GM21528 (cell line): ENCODE data around the gene ZACN.

Experiments used
- ATAC-seq: cut with Tn5 transposase; IDR thresholded peaks from one replicate; pipeline ENCODE4 v1.9.1; 2021; ENCODE audit warnings: mild to moderate bottlenecking, moderate library complexity; ENCODE audit not compliant: unreplicated experiment, low FRiP score

The ZACN gene

GRCh38 chr17:76080768-76081287, 1.8 kb downstream of the ZACN start:
- no peak for ATAC-seq

DNA sequence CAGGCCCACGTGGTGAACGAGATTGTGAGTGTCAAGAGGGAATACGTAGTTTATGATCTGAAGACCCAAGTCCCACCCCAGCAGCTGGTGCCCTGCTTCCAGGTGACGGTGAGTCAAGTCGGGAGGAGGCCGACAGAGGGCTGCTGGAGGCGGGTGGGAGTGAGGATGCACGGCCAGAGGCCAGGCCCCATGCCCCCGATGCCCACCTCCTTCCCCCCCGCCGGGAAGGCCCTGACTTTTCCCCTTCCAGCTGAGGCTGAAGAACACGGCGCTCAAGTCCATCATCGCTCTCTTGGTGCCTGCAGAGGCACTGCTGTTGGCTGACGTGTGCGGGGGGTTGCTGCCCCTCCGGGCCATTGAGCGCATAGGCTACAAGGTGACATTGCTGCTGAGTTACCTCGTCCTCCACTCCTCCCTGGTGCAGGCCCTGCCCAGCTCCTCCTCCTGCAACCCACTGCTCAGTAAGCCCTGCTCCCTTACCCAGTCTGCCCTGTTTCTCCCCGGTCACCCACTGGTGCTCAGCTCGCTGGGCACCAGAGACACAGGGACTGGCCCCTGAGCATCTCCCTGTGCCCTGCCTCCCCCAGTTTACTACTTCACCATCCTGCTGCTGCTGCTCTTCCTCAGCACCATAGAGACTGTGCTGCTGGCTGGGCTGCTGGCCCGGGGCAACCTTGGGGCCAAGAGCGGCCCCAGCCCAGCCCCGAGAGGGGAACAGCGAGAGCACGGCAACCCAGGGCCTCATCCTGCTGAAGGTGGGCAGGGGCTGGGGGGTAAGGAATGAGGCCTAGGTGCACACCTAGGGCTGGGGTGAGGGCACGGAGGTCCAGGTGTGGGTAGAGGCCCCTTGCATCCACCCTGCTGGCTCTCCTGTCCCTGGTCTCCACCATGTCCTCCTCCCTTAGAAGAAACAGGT, 2.6 kb downstream of the ZACN start:
- ATAC-seq: no peak

DNA sequence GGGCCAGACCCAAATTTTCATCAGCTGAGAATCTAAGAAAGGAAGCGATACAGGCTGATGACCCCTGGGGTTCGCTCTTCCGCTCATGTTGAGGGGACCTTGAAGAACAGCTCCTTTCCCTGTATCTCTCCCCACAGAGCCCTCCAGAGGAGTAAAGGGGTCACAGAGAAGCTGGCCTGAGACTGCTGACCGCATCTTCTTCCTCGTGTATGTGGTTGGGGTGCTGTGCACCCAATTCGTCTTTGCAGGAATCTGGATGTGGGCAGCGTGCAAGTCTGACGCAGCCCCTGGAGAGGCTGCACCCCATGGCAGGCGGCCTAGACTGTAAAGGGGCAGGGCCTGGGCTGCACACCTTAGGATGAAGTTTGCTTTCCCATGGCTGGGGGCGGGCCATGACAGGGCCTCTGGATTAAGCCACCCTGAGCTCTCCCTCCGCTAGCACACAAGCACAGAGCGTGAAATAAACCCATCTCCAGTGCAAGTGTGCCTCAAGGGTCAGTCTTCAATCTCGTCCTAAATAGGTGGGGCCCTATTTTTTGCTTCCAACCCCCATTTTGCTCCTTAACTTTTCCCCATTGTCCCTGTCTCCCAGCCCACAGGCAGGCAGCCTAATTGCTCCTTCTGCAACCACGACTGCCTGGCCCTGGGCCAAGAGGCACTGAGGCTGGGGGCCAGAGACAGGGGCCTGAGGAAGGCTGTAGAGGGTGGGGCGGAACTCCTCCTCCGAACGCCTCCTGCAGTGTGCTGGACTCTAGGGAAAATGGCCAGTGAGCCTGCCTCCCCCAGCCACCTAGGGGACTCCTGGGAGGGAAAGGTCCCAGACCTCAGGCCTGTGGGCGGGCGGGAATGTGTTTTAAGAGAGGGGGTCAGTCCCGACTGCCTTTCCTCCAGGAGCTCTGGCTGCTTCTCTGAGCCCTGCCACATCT, 3.6 kb downstream of the ZACN start:
- ATAC-seq: no peak

GRCh38 chr17:76083536-76084182, 4.7 kb downstream of the ZACN start:
- no peak for ATAC-seq

DNA sequence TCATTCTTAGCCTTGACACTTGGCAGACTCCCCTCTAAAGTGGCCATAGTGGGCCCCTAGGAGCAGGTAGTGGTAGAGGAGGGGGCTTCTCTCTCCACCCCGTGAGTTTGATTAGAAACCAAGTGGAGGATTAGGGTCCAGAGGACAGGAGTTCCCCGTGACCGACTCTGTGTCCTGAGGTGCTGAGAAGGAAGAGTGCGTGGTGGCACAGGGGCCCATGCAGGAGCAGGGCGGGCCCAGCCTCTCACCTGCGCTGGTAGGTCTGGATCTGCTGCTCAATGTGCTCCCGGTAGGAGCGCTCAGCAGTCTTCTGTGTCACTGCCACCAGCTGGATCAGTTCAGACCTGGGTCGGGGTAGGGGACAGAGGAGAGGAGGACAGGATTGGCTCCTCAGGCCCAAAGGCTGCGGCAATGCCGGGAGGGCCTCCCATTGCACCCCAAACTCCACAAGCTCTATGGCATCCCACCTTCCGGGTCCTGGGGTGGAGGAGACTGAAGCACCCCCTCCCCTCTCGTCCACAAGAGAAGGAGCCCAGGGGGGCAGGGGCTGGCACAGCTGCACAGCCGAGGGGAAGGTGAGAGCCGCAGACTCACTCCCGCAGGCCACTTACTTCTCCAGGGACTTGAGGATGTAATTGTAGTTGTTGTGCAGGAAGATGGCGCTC, 6.2 kb downstream of the ZACN start:
- no peak for ATAC-seq

- no peak for ATAC-seq
Observed at GRCh38 chr17:76085731-76086366, 6.9 kb downstream of the ZACN start.

DNA sequence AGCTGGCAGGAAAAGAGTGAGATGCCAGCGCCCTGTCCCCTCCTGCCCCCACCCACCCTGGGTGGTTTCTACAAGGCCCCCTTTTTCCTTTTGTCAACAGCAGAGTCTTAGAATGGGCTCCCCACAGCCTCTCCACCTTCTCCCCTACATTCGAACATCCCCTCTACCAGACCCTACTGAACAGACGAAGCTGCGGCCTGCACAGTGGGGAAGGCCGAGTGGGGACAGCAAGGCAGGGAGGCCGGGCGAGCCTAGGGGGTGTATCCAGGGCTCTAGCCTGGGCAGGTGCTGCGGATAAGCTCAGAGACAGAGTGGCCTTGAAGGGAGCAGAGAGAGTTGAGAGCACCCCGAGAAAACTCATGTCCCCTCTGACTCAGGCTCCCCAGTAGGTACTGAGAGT, 7.4 kb downstream of the ZACN start:
- ATAC-seq: no peak

DNA sequence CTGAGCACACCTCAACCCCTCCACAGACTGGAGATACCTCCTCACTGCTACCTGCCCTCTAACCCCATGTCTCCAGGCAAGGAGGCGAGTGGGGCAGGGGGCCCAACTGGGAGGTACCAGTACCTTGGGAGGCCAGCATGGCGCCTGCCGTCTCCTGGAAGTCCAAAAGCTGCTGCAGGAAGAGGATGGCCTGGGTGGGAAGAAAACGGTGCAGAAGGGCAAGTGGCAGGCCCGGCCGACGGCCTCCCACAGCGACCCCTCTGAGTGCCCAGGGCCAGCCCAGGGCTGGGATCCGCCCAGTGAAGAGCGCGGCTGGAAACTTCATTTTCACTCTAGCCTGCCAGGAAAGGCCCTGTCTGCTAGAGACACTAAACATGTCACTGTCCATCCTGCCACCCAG, 8.5 kb downstream of the ZACN start:
- ATAC-seq: no peak

GRCh38 chr17:76088041-76088867, 9.3 kb downstream of the ZACN start:
- no peak for ATAC-seq

- ATAC-seq: no peak
Observed at GRCh38 chr17:76088868-76089576, 10.0 kb downstream of the ZACN start.

DNA sequence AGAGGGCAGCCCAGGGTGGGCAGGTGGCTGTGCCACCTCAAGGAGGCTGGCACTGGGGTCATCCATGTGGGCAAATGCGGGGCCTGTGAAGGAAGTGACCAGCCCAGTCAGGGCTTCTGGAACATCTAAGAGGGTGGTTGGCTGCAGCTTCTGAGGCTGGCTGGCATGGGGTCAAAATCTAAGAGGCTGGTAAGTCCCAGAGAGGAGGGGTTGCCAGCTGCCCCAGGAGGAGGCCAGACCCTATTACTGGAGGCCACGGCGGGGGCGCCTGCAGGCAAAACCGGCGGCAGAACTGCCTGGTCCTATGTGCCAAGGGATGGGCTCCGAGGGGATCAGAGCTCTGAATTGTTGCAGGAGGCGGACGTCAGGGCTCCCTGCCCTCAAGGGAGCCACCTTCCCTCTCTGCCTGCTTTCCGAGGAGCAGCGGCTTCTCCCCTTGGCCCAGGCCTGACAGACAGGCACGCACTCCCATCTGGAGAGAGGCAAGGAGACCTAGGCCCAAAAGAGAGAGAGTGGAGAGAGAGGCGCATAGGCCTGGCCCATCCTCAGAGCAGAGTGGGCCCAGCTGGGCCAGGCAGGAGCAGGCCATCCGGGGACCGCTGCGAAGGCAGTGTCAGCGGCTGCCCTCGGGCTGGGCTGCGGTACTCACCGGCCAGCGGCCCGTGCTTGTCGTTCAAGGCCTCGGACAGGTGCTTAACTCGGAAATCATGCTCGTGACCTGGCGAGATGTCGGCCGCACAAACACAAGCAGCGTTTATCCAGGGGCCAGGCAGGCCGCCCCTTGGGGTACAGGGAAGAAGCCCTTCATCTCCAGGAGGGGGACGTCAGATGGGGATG, 10.9 kb downstream of the ZACN start:
- ATAC-seq: no peak

DNA sequence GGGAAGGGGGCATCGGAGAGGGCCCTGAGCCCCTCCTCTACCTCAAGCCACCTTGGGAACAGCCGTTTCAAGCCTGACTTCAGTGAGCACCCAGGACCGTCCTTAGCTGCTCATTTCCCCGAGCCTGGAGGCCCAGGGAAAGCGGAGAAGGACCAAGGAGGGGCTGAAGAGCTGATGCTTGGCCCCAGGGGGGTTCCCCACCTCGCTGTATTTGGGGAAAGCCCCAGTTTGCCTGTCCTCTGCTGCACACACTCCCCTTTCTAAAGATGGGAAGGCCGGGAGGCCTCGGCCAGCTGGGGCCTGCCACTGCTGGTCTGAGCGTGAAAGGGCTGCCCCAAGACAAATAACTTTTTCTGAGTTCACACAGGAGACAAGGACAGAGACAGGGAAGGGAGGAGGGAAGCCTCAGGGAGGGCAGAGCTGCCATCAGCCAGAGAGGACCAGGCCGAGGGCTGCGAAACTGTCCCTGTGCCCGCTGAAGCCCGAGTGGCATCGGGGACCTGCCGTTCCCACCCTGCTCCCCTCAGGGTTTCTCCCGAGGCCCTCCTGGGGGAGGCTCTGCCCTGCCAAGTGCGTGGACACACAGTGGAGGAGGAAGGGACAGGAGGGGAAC, 11.6 kb downstream of the ZACN start:
- no peak for ATAC-seq

DNA sequence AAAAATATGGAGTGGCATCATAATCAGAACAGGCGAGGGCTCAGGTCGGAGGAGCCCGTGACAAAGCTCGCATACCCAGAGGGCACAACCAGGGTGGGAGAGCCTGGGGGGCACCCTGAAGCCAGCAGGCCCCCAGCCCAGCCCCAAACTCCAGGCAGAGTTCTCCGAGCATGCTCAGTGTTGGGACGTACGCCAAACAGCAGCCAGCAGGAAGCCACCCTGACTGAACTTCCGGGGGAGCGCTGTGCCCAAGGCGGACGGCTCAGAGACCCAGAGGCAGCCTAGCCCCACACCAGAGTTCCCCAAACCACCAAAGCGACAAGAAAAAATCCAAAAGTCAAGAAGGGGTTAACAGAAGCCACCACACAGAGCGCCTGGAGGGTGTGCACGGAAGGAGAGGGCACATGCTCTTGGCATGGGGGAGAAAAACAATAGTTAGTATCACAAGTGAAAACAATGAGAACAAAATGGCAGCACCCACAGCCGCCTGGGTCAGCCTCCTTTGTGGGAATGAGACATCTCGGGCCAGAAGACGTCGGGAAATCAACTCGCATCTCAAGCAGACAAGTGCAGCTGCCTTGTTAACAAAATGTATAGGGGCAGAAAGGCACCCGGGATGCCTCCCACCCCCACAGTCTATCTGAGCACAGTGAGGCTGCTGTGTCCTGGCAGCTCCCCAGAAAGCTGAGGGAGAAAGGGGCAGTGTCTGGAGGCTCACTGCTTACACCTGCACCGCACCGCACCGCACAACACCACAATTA, 12.7 kb downstream of the ZACN start:
- no peak for ATAC-seq

GRCh38 chr17:76092526-76093413, 13.8 kb downstream of the ZACN start:
- no peak for ATAC-seq

- ATAC-seq: no peak
Observed at GRCh38 chr17:76094046-76094445, 15.1 kb downstream of the ZACN start.
